ENCODE results near the gene OTOG.

Gene OTOG

DNA sequence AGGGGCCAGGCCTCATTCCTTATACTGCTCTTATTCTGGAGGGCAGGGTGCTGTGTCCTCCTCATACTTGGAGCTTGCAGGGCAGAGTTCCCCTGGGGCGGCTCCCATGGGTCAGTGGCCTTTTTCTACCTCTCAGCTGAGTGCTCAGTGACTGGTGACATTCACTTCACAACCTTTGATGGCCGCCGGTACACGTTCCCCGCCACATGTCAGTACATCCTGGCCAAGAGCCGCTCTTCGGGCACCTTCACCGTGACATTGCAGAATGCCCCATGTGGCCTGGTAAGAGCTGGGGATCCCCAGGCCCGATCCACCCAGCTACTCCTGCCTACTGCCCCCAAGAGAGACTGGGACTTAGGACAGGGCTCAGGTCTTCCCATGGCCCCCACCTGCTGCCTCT is 14.5 kb downstream of the OTOG start:
- DNase-seq, result no peak

DNA sequence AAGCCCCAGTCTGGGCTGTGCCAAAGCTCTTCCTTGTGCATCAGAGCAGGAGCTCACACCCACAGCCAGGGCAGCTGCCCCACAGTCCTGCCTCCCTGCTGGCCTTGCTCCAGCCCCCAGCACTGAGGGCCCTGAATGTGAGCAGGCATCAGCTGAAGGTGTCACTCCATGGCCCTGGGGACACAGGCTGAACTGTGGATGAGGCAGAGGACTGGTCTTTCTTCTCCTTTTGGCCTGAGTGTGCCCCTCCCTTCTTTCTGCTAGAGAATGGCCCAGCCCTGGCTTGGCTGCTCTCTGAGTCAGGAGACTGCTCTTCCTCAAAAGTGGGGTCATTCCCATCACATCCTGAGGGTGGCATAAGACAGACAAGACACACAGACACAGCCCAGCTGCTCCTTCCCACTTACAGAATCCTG is 16.2 kb downstream of the OTOG start:
- DNase-seq, result no peak

DNA sequence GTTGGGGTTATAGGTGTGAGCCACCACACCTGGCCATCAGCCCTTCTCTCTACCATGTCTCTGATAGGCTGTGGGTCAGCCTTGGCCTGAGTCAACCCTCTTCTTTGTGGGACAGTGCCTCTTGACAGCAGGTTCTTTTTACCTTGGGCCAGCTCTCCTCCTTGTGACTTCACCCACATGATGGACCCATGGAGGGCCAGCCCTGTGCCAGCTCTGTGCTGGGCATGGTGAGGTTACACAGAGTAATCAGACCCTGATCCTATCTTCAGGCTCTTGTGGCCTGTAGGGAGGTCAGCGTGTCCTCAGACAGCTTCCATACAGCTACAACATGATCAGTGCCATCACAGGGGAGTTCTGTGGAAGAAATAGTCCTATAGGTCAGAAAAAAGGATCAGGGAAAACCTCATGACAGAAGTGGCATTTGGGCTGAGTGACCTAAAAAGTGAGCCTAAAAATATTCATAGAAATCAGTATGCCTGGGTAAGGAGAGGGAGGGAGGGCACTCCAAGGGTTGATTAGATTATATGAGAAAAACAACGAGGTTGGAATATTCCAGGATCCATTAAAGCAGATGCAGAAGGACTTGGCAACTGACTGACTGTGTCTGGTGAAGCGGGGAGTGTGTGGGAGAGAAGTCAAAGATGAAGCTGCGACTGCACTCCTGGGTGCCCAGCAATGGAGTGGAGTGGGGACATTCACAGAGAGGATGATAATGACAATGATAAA is 17.1 kb downstream of the OTOG start:
- DNase-seq, result no peak

DNA sequence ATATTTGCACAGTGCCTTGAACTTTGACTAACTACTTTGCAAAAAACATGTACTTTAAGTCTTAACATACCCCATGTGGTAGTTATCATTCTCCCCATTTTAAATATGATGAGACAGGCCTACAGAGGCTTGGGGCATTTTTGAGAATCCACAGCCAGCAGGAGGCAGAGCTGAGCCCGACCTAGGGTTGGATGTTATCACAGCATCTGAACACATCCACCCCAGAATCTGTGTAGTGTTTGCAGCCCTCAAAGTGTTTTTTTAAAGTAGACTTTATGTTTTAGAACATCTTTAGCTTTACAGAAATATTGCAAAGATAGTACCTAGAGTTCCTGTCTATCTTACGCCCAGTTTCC is 17.6 kb downstream of the OTOG start:
- no peak for DNase-seq

DNA sequence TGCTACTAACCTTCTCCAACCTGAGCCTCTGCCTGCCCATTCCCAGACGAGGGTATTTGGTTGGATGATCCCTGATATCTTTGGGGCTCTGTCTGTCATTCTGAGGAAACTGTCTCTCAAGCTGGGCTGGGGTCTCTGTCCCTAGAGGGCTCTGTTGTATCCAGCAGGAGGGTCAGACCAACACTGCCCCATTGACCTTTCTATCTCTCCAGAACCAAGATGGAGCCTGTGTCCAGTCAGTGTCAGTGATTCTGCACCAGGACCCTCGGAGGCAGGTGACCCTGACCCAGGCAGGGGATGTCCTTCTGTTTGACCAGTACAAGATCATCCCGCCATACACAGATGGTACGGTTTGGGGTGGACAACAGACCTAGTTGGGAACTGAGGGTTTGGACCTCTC is 21.9 kb downstream of the OTOG start:
- no peak for DNase-seq

DNA sequence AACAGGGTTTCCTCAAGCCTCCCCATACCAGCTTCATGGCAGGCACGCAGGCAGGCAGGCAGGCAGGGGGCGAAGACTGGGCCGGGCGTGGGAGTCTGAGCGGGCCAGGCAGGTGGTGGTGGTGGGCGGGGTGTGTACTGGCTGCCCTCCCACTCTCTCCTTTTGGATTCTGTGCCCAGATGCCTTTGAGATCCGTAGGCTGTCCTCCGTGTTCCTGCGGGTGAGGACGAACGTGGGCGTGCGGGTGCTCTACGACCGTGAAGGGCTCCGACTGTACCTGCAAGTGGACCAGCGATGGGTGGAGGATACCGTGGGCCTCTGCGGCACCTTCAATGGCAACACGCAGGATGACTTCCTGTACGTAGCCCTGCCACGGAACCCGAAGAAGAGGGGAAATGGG is 23.0 kb downstream of the OTOG start:
- DNase-seq, result no peak

DNA sequence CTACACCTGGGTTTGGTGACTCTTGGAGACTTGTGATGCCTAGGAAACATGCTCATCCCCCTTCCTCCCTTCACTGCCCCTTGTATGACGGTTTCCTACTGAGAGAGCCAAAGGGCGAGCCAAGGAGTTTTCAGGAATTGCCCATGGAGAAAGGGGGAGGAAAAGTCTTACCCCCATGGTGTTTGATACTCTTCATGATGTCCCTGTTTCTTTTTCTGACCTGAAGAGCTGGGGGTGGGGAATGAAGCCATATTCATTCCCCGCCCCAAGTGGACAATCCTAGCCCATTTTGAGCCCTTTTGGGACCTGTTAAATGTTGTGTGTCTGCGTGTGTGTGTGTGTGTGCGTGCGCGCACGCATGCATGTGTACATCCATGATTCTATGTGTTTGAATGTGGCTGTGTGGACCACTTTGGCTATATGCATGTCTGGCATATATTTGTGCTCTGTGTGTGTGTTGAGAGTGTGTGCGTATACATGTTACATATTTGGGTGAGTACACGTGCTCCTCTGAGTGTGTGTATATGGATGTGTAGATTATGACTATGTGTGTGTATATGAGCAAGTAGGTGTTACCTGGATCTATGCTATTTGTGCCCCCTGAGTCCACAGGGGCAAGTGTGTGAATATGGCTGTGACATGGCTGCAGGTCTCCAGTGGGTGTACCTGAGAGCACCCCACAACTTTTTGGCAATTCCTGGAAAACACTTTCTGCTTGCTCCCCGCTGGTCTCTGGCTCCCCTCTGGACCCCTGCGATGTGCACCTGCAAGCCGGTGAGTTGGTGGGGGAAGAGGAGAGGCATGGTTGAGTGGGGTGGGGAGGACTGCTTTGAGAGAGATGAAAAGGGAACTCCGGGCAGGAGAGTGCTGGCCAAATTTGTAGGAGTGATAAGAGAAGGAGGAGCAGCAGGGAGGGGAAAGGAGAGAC is 24.6 kb downstream of the OTOG start:
- no peak for DNase-seq

DNA sequence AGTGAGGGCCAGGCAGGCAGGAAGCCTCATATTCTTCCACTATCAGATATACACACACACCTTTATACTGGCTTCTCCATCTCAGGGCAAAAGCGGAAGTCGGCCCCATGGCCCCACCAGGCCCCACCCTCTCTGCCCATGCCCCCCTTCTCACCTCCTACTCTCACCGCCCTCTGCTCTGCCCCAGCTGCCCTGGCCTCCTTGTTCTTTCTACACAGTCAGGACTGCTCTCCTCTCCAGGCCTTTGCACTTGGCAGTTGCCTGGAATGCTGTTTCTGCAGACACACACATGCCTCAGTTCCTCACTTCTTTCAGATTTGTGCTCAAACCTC is 25.3 kb downstream of the OTOG start:
- DNase-seq, result no peak

DNA sequence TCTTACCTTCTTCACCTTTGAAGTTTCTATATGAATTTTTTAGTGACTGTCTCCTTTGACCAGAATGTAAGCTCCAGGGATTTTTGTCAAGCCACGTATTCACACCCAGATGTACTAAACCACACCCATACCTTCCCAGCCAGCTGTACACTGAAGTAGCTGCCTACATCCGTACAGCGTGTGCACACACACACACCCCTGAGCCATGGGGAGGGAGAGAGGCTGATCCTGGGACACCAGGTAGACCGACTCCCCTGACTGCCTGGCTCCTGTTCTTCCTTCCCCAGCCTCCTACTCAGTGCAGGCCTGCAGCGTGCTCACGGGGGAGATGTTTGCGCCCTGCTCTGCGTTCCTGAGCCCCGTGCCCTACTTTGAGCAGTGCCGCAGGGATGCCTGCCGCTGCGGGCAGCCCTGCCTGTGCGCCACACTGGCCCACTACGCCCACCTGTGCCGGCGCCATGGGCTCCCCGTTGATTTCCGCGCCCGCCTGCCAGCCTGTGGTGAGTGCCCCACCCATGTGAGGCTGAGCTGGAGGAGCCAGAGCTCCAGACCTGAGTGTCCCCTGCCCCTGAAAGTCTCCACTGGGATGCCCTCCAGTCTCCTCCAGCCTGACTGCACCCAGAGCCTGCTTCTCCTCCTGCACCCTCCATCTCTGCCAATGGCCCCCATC is 25.9 kb downstream of the OTOG start:
- no peak for DNase-seq

DNA sequence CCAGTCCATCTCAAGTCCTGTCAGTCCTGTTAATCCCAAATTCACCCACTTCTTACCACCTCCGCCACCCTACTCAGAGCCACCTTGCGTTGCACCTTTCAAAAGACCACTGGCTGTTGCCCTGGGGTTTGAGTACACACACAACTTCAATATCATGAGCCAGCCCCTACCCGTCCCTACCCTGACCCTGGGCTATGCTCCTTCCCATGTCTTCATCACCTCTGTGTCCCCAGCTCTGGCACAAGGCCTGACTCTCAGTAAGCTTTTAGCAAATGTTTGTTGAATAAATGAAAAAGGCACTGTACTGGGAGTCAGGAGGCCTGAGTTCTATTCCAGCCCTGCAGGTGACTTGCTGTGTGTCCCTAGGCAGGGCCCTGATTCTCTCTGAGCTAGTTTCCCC is 26.5 kb downstream of the OTOG start:
- DNase-seq, result no peak

DNA sequence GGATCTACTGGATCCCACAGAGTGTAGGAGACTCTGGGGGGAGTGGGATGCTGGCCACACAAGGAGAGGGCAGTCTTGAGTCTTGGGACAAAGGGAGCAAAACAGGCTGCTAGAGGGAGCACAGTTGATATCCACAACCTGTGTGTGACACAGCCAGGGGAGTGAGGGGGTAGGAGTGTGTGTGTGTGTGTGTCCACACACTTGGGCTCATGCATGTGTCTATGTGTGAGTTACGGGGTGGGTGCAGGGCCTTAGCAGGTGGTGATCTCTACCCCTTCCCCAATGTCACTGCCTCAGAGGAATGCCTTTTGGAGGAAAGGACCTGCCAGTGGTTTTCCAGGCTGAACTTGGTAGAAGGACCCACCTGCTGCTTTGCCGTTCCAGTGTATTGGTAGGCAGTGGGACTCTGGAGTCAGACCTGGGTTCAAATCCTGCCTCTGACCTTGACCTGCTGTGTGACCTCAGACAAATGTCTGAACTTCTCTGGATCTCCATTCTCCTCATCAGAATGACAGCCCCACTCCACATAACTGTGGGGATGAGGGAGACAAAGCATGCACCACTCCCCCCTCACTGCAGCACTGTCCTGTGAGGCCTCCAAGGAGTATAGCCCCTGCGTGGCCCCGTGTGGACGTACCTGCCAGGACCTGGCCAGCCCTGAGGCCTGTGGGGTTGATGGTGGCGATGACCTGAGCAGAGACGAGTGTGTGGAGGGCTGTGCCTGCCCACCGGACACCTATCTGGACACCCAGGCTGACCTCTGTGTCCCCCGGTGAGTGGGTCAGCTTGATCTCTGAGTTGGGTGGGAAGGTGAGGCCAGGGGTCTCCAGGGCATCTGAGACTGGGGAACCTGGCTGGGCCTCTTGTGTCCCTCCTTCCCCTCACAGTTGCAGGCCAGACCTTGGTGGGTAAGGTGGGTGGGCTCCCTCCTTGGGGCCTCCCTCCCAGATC is 27.4 kb downstream of the OTOG start:
- no peak for DNase-seq

DNA sequence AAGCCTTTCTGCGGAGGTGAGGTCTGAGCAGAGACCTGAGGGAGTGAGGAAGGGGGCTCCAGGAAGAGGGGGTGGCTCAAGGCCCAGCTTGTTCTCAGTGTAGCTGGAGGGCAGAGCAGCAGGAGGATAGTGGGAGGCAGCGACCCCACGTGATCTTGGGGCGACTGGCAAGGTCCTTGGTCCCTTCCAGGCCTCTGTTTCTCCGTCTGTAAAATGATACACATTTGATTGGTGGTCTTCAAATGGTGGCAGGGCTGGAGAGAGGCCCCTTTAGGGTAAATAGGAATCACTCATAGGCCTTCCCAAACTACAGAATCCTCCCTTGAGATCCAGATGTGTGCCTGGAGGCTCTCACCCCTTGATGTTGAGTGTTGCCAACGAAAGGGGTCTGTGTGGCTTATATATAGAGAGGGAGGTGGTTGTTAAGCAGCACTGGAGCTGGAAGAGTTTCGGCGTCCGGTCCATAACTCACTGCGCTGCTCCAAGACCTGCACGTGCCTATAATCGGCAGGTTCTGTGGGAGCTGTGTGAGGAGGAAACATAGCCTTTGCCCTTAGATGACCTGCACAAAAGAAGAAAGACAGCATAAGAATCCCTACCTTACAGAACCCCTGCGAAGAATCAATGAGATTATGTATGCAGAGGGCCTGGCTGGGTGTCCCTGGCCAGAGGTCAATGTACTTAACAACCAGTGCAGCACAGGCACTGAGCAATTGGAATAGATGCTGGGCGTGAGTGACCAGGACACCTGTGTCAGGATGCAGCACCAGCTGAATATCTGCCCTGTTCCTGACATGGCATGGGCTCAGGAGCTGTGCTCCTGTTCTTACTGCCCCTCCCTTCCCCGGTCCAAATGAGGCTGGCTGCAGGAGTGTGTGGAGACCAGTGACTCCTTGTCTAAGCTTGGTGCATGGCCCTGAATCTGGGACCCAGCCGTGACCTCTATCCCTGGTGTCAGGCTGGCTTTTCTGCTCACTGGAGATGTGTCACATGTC is 28.7 kb downstream of the OTOG start:
- no peak for DNase-seq

DNA sequence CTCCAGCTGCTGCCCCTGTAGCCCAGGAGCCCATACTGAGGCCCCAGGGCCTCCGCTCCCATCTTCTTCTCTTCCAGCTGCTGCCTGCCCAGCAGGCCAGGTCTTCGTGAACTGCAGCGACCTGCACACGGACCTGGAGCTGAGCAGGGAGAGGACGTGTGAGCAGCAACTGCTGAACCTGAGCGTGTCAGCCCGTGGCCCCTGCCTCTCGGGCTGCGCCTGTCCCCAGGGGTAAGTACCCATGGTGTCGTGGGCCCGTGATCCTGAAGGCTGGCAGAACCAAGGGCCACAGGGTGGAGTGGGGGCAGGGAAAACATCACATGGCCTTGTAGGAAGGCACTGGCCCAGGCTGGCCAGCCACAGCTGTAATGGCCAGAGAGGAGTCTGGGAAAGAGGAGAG is 31.2 kb downstream of the OTOG start:
- no peak for DNase-seq

DNA sequence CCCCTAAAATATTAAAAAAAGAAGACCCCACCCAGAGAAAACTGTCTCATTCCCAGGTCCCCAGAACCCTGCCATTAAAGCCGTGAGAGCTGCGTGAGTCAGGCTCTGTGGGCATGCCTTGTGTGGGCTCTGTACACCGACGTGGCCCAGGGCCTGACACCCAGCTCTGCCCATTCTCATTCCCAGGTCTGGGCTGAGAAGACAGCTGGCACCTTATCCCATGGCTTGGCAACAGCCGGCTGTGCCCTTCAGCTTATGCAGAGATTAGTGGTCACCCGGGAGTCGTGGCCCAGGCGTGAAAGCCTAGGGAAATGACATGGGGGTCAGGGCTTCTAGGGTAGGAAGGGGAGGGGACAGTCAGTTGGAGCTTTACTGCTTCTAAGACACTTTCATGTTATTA is 31.9 kb downstream of the OTOG start:
- DNase-seq, result no peak

DNA sequence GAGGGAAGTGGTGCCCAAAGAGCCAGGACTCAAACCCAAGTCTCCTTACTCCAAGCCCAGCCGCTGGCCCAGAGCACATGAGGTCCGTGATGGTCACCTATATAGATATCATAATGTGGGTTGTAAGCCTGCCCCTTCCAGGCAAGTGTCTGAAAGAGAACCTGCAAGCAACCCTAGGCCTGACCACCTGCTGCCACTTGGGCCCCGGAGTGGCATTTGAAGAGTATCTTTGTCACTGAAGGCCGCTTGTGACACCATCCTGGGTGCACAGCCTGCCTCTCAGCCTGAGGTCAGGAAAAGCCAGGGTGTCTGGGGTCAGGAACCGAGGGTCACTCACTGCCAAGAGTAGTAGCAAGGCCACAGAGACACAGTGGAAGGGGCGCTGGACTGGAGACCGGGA is 32.4 kb downstream of the OTOG start:
- no peak for DNase-seq

DNA sequence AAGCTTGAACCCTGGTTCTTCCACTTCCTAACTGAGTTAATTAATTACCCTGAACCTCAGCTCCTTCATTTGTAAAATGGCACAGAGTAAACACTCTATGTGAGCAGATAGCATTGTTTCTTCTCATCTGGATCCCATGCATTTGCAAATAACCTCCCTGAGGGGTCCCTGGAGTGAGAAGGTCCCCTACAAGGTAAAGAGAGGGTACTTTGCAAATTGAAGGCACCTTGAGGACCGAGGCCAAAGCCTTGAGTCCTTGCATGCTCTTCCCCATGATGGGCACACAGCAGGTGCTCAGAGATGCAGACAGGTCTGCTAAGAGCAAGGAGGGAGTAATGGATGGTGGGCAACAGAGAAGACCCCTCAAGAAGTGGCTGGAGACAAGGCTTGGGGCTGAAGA is 33.2 kb downstream of the OTOG start:
- no peak for DNase-seq

DNA sequence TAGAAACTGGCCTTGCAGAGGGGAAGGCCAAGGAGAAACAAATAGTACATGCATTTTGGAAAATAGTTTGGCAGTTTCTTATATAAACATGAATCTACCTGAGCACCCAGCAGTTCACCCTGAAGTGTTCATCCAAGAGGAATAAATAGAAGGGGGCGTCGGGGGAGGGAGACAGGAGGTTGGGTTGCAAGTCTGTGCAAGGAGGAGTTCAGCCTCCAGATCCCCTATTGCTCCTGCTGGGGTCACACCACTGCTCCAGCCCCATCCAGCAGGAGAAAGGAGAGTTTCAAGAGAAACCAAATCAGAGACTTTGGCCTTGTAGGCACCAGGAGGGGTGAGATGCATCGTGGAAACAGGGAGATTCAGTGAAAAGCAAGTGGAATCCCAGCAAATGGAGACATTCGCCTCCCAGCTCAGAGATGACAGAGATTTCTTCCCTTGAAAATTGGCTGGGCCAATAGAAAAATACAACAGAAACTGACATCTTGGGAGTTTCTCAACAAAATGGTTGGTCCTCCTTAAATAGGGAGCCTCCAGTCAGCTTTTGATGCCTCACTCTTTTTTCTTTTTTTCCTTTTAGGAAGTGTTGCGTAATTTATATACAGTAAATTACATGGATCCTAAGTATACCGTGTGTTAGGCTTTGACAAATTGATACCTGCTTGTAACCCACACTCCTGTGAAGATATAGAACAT is 34.1 kb downstream of the OTOG start:
- DNase-seq, result no peak

DNA sequence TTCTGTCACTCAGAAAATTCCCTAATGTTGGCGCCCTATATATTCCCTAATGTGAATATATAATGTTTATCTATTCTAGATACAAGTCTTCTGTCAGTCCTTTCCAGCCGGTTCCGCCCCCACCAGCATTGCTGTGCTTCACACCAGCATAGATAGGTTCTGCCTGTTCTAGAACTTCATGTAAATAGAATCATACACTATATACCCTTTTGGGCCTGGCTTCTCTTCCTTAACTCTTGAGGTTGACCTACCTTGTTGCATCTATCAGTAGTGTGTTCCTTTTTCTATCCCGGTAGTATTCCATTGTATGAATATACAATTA is 34.6 kb downstream of the OTOG start:
- no peak for DNase-seq

DNA sequence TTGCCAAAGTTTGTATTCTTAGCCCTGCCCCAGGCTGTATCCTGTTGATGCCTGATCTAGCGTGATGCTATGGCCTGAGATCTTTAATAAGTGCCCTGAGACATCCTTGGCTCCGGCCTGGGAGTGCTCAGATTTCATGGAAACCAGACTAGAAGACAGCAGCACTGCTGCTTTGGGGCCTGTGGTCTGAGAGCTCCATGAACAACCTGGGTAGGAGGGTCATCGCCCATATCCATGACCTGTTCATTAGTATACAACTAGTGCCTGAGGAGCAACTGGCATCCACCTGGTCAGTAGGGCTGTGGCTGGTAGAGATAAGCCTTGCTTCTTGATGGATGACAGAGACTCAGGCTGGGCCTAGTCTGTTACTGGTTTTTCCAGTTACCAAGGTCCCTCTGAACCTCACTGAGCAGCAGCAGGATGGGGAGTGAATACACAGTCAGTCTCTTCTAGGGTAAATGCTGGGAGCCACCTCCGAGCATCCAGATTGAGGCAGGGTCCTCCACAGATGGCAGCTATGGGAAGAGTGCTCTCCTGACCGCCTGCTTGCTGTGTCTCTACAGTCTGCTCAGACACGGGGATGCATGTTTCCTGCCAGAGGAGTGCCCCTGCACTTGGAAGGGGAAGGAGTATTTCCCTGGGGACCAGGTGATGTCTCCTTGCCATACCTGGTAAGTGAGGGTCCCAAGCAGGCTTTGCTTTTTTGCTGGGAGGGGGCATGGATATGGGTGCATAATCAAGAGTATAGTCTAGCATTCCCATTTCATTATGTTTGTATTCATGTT is 39.0 kb downstream of the OTOG start:
- no peak for DNase-seq

DNA sequence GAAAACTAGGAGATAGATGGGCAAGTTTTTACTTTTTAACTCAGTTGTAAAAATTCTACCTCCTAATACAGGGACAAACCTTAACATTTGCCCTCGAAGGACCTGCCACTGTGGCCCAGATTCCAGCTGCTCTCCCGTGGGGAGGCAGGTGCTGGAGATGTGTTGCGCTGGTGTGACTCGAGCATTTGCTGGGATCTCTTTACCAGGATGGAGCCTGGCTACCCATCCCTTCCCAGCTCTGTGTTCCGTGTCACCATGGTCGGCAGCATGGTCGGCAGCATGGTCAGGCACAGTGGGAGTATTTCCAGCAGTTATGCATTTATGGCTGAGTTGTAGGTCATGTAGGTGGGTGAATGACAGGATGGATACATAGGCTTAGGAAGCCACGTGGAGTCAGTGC is 41.1 kb downstream of the OTOG start:
- DNase-seq, result no peak

All from fibroblast of skin of scalp (primary cell).